Globus pallidus (tissue), 1 donor: Measurements from ENCODE around the gene HARS1.
"Not testable (repeated sequence)": the region's sequence is repeated elsewhere in the genome, so short reads cannot be mapped to it uniquely, and the experiment has no call there.

Experiments used
- DNase-seq: peaks from one replicate; pipeline ENCODE4 v3.0.0-alpha.2; 2015; ENCODE audit warnings: low spot score

Gene HARS1

GRCh38 chr5:140674629-140675028, 16.5 kb downstream of the HARS1 start:
- DNase-seq, result no peak

- no peak for DNase-seq
Observed at GRCh38 chr5:140674211-140674610, 17.0 kb downstream of the HARS1 start.

- DNase-seq, result no peak
Observed at GRCh38 chr5:140673187-140673976, 17.8 kb downstream of the HARS1 start, which contains the start of gene DND1. TSS of gene DND1 (minus strand) at chr5:140673576. CDS start at chr5:140673542, 34 bp downstream.

GRCh38 chr5:140672455-140673186, 18.5 kb downstream of the HARS1 start:
- DNase-seq, result peak; percentile 13

GRCh38 chr5:140671472-140672125, 19.6 kb downstream of the HARS1 start:
- no peak for DNase-seq

GRCh38 chr5:140671035-140671434, 20.1 kb downstream of the HARS1 start:
- DNase-seq, result not testable (repeated sequence)

GRCh38 chr5:140664359-140665119, 26.6 kb downstream of the HARS1 start, which contains the start of gene WDR55:
TSS of gene WDR55 (plus strand) at chr5:140664904. CDS start at chr5:140664913, 9 bp downstream.
- DNase-seq, result peak; percentile 95

GRCh38 chr5:140664030-140664358, 27.2 kb downstream of the HARS1 start:
- no peak for DNase-seq

- not testable (repeated sequence) for DNase-seq
Observed at GRCh38 chr5:140660371-140660770, 30.8 kb downstream of the HARS1 start.

GRCh38 chr5:140658870-140659269, 32.3 kb downstream of the HARS1 start:
- no peak for DNase-seq

GRCh38 chr5:140647042-140647419, 44.1 kb downstream of the HARS1 start:
- DNase-seq, result no peak

GRCh38 chr5:140642718-140643117, 48.5 kb downstream of the HARS1 start:
- no peak for DNase-seq

GRCh38 chr5:140641716-140642115, 49.5 kb downstream of the HARS1 start:
- DNase-seq, result no peak

- peak; percentile 96 for DNase-seq
Observed at GRCh38 chr5:140639148-140639981, 51.8 kb downstream of the HARS1 start, which contains the start of gene TMCO6. TSS of gene TMCO6 (plus strand) at chr5:140639451. CDS start at chr5:140639528, 77 bp downstream.

- not testable (repeated sequence) for DNase-seq
Observed at GRCh38 chr5:140638898-140639147, 52.3 kb downstream of the HARS1 start.

GRCh38 chr5:140637371-140638100, 53.6 kb downstream of the HARS1 start:
- no peak for DNase-seq

- no peak for DNase-seq
Observed at GRCh38 chr5:140635291-140636257, 55.6 kb downstream of the HARS1 start.

GRCh38 chr5:140634103-140634502, 57.1 kb downstream of the HARS1 start:
- DNase-seq, result no peak

- DNase-seq, result no peak
Observed at GRCh38 chr5:140633501-140633900, 57.7 kb downstream of the HARS1 start.
